NK-92 treated with Interleukin-12 subunit alpha and Interleukin-12 subunit beta, amount 100 ng/mL, for 24 hours (cell line): ENCODE measurements around the gene FAM83C.

Experiments used
- DNase-seq: peaks from one replicate; lab custom pipeline; 2025; lab: John Stamatoyannopoulos, UW

The FAM83C gene

DNA sequence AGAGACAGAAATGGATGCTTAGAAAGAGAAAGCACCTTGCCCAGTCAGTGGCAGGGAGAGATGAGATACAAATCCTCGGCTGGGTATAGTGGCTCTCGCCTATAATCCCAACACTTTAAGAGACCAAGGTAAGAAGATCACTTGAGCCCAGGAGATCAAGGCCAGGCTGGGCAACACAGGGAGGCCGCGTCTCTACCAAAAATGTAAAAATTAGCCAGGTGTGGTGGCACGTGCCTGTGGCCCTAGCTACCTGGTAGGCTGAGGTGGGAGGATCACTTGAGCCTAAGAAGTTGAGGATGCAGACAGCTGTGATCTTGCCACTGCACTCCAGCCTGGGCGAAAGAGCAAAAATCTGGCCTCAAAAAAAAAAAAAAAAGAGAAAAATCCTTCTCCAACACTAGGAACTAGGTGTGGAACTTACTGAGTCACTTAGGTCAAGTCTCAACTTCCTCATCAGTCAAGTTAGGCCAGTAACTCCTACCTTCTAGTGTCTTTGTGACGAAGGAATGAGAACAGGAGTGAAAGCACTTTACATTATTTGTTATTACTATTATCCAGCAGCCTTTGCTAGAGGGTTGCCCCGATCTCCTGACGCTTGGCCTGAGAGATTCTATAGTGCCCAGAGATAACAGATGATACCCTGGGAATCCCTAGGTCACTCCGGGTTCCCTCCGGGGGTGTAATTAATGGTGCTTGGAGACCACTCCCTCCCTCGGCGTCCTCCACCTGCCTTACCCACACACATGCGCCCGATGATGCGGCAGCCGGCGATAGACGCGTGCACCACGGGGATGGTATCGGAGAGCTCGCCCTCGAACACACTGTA, 8.6 kb downstream of the FAM83C start:
- no peak for DNase-seq

- no peak for DNase-seq
These were observed 10.6 kb downstream of the FAM83C start for GRCh38 chr20:35281506-35282101.

DNA sequence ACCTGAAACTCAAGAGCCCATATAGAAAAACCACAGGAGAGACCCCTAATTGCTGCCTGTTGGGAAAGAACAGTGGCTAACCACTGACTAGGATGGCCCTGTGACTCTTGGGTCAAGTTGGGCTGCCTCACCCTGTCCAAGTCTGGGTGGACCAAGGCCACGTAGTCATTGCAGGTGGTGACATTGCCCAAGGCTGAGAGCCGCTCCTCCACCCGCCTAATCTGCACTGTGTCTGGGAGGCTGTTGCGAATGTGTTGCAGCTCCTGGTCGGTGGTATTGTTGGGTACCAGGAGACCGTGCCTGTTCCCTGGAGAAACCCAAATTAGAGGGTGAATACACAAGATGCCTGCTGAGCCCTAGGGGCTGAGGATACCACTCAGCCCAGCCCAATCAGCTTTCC, 11.7 kb downstream of the FAM83C start:
- DNase-seq: no peak

DNA sequence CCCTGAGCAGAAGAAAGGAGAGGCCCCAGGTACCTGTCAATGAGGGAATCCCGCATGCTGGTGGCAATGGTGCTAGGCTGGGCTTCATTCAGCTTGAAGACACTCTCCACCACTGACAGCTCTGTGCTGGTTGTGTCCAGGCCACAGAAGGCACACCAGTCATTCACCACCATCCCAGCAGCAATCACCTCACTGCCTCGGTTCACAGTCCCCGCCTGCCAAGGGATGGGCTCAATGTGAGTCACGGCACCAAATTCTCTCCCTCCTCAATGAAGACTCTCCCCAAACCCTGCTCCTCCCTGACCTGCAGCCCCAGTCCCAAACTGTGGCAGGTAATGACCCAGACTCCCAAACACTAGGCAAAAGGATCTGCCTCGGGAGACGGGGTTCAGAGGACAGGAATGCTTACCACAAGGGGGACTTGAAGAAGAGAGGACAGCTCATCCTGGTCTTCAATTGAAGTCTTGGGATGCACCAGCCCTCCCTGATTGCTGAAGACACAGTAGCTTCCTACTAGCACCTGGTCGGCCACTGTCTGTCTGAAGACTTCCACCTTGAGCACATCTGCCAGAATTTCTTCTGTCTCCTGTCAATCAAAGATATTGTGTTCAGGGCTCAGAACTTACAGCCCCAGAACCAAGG, 12.6 kb downstream of the FAM83C start:
- no peak for DNase-seq

DNA sequence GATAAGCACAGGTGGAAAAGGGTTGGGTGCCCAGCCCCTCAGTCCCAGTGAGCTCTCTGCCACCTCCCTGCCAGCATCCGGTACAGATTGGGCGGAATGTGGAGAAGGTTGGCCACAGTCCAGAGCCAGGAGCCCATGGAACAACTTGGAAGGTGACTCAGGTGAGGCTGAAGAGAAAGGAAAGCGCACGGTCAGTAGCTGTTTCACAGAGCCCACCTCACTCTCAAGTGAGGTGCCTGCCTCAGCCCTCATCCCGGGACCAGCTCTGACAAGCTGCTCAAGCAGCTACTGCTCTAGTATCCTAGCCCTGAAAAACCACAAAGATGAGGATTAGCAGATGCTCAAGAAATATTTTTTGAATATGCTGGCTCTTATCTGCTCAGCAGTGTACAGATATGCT, 13.2 kb downstream of the FAM83C start:
- no peak for DNase-seq

DNA sequence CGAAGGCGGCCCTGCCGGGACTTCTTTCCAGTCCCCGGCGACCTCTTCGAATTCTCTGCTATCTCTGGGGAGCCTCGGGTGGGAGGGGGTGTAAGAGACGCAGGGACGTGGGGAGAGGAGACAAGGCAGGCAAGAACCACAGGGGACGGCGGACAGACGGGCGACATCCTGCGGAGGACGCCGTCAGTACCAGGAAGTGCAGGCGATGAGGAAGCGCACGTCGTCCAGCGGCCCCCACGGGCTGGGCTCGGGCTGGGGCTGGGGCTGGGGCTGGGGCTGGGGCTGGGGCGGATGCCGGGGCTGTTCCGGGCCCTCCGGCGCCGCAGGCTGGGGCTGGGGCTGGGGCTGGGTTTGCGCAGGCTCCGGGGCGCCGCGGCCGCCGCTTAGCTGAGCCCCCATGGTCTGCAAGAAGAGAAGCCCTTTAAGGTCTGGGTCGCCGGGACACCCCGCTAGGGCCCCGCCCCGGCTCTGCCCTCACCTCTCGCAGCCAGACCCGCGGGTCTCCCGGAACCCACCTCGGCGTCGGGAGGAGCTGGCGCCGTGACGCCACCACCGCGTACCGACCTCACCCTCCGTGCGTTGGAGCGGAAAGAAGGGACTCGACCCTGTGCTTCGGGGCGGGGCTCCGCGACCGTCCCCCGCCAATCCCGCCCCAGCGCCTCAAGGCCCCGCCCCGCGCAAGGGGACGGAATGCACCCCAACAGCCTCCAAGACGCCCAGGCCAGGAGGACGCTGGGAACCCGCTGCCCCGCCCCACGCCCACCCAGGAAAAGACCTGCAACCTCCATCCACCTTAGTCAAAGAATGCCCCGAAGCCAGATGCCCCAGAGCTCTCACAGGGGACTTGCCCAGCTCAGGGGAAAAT, 14.5 kb downstream of the FAM83C start, which contains the start of gene MMP24OS:
Gene MMP24OS (minus strand): TSS at position 592 of the 865 bp plus-strand sequence. CDS start 193 bp downstream, at position 399.
- peak; percentile 91 for DNase-seq

DNA sequence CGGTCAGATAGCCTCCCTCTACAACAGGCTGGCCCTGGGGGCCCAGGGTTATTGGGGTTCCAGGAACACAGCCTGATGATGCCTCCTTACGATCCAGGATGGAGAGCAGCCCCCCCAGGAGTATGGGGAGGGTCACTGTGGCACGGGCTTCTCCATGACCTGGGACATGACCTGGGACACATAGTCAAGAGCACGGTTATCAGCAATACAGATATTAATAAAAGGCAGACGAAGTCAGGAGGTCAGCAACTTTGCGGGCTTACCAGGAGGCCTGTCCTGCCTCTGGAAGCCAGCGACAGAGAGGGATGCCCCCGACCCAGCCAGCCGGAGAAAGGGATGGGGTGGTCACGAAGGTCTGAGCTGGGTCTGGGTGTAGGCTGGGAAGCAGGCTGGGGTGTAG, 15.1 kb downstream of the FAM83C start:
- no peak for DNase-seq

DNA sequence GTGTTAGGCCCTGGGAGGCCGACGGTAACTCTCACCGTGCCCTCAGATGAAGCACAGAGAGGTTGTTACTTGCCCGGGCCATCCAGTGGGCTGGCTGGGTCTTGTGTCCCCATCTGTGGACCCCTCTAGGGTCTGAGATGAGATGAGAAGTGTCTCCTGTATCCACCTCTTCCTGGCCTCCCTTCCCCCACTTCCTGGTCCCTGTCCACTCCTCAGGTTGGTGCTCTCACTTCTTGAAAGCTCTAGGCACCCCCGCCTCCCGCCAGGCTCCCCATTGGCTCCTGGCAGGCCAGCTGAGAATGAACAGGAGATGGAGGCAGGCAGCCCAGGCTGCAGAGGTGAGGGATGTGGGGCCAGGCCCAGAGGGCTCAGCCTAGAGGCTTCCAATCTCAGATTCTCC, 15.8 kb downstream of the FAM83C start:
- no peak for DNase-seq

- no peak for DNase-seq
These were observed 16.4 kb downstream of the FAM83C start for GRCh38 chr20:35275741-35276251.

- no peak for DNase-seq
These were observed 17.8 kb downstream of the FAM83C start for GRCh38 chr20:35274172-35275092.

DNA sequence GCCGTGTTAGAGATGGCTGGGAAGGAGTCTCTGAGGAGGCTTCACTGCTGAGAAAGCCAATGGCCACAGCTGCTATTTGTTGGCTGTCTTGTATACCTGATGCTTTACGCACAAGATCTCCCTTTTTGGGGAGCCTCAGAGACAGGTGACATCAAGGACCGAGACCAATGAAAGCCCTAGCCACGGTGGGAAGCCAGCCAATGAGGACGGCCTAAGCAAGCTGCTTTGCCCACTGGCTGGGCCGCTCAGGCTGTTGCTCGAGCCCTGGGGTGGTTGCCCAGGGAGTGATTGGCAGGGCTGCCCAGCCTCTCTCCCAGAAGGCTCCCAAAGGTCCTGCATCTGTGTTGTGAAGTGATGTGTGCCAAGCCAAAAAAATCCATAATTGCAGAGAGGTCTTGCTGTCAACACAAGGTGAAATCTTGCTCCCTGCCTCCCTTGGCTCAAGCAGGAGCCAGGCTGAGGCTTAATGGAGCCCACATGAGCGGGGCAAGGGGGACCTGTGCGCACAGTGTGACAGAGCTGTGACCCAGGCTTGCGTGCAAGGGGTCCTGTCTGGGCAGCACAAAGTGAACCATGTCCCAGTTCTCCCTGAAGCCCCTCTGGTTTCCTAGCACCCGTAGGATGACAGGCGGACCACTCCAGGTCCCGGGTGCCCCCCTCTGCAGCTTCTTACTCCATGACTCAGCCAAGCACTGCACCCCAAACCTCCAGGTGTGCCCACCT, 18.6 kb downstream of the FAM83C start:
- no peak for DNase-seq

DNA sequence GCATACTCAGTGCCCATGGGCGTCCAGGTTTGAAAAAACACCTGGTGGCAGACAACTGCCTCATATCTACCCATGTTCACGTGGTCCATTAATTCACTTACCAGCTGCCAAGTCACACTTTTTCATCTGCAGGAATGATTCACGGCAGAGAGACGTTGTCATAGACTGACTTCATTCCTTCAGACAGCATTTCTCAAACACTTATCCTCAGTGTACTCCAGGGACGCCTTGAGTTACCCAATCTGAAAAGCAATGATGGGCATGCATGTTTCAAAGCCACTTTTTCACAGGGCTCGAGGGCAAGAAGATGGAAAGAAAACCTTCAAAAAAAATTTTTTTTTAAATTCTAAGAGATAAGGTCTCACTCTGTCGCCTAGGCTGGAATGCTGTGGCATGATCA, 20.3 kb downstream of the FAM83C start:
- DNase-seq: no peak

- DNase-seq: no peak
These were observed 20.9 kb downstream of the FAM83C start for GRCh38 chr20:35271073-35271882.

- no peak for DNase-seq
These were observed 22.0 kb downstream of the FAM83C start for GRCh38 chr20:35270021-35270902.

GRCh38 chr20:35269055-35269781, 23.0 kb downstream of the FAM83C start:
- peak; percentile 36 for DNase-seq

GRCh38 chr20:35267092-35267491, 25.1 kb downstream of the FAM83C start:
- no peak for DNase-seq

- DNase-seq: peak; percentile 28
These were observed 27.5 kb downstream of the FAM83C start for GRCh38 chr20:35264755-35265154.
